GM21360 (cell line): Measurements from ENCODE around the gene SREK1.
"Not testable (repeated sequence)": the region's sequence is repeated elsewhere in the genome, so short reads cannot be mapped to it uniquely, and the experiment has no call there.

Source experiments
- ATAC-seq: cut with Tn5 transposase; IDR thresholded peaks from one replicate; pipeline ENCODE4 v1.9.1; 2021; ENCODE audit warnings: mild to moderate bottlenecking, moderate library complexity; ENCODE audit not compliant: unreplicated experiment

Gene SREK1, protein sequence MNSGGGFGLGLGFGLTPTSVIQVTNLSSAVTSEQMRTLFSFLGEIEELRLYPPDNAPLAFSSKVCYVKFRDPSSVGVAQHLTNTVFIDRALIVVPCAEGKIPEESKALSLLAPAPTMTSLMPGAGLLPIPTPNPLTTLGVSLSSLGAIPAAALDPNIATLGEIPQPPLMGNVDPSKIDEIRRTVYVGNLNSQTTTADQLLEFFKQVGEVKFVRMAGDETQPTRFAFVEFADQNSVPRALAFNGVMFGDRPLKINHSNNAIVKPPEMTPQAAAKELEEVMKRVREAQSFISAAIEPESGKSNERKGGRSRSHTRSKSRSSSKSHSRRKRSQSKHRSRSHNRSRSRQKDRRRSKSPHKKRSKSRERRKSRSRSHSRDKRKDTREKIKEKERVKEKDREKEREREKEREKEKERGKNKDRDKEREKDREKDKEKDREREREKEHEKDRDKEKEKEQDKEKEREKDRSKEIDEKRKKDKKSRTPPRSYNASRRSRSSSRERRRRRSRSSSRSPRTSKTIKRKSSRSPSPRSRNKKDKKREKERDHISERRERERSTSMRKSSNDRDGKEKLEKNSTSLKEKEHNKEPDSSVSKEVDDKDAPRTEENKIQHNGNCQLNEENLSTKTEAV

DNA sequence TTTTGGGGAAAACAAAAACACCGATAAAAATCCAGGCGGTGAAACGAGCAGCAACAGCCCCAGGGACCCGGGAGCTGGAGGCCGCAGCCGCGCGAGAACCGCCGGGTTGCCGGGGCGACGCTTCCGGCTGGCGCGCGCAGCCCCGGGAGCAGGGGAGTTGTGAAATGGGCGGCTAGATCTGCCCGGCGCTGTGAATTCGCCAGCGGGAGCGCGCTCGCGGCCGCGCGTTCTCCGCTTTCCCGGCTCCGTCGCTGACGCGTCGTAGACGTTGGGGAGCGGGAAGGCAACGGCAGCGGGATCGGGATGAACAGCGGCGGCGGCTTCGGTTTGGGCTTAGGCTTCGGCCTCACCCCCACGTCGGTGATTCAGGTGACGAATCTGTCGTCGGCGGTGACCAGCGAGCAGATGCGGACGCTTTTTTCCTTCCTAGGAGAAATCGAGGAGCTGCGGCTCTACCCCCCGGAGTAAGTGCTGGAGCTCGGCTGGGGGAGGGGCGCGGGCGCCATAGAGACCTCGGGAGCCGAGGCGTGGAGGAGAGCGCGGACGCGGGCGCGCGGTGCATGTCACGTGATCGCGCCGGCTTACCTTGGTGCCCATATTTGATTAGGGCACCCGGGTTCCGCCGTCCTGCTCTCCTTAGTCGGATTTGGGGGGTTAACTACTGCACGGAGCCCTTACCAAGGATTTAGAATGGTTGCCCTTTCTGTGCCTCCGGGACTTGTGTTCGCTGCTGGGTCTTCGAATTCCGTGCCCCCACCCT, at the start of gene SREK1:
SREK1 (plus strand) TSS at position 227 of the 760 bp plus-strand sequence; CDS start at position 304, 77 bp downstream.
- ATAC-seq = peak; percentile 79

DNA sequence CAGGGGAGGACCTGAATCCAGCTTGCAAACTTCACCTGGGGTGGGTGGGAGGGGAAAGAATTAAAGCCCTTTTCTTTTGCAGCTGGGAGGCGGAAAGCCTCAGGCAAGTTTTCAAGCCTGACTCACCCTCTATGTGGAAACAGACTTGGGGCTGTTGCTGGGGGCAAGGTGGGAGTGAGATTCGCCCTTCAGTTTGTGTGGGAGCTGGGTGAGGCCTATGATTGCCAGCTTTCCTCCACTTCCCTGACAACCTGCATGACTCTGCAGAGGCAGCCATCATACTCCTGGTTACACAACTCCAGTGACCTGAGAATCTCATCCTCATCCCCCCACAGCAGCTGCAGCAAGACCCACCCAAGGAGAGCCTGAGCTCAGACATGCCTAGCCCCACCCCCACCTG, 43.2 kb upstream of the SREK1 start:
- ATAC-seq = no peak

DNA sequence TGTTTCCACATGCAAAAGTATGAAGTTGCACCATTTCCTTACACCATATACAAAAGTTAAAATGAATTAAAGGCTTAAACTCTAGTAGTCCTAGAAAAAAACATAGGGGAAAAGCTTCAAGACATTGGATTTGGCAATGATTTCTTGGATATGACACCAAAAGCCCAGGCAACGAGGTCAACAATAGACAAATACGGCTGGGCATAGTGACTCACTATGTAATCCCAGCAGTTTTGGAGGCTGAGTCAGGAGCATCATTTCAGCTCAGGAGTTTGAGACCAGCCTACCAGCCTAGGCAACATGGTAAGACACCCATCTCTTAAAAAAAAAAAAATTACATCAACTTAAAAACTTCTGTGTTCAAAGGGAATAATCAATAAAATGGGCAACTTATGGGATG, 30.9 kb upstream of the SREK1 start:
- no peak for ATAC-seq

DNA sequence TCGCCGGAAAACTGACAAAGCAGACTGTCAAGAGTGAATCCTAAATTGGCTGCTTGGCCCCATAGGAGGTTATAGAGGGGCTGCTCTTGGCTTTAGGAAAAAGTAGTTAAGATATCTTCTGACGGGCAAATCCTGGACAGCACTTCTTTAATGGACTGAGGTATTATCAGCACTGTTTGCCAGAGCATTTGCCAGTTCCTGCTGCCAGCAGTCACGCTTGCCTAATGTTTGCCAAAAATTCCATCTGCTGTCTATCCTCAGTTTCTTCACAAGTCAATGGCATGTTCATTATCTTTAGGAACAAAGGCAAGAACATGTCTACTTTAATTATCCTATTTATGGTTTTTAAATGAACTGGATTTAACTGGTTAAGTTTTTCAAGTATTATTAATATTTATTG, 25.8 kb upstream of the SREK1 start:
- ATAC-seq = no peak

DNA sequence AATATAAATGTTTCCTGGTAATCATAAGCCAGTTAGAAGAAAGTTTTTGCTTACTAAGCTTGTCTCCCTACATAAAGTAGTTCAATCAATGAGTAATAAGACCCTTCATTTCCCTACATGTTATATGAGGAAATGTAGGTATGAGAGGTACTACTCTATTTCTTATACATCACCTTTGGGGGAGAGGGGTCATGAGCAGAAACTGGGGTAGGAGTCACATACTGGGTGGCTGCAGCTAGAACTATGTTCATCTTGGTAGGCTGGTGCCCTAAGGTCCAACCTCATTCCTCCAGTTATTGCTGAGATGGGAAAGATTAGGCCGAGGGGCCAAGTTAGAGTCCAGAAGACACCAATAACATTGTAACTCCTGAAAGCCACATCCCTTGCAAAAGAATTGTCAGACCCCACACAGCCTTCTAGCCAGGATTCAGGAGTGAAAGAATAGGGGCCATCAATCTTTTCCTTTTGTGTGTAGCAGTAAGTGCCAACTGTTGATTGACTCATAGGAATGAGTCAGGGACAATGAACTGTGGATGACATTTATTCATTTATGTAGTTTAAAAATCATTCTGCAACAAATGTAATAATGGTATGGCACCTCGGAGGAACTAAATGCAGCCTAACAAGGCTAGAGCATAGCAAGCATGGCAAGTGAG, 21.6 kb upstream of the SREK1 start:
- ATAC-seq = no peak

DNA sequence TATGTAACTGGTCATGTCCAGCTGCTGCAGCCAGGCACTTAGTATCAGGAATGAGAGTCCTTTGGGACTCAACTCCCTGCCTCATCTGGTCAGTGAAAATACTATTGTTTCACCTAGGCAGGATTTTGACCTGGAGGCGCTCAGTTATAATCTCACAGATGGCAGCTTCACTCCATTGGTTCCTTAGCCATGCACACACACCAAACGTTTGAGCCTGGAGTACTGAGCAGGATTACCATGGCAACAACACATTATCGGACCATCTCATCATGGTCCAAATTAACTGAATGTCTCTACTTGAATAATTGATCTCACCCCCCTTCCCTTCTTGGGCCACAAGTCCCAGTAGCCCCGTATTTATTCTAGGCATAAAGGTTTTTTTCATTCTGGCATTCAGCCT, 15.0 kb upstream of the SREK1 start:
- ATAC-seq = no peak

DNA sequence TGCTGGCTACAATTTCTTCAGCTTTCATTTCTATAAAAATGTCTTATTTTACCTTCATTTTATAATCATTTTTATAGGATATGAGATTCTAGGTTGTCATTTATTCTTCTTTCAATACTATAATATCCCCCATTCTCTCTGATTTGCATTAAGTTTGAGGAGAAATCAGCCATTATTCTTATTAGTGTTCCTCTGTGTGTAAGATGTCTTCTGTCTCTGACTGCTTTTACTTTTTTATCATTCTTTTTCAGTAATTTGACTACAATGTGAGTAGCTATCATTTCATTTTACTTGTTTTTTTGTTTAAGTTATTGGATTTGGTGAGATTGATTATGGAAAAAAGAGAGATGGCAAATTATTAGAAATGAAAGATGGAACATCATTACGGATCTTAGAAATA, 13.6 kb upstream of the SREK1 start:
- ATAC-seq = no peak

DNA sequence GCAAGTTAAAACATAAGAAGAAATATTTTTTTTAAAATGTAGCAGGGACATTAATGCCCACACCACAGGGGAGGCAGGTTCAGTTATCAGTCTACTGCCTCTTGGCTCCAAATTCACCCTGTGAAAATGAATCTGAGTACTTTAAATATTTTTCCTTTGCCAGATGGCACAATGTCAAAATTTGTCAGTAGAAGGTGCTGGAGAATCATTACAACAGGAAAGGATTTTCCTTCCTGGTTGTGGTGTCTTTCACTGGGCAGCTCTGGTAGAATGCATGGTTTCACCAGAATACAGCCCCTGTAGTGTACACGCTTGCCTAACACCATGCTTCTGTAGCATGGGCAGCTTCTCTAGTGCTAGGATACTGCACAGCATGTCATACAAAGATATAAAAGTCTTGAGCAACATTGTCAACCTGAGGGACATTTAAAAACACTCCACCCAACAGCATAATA, 9.7 kb upstream of the SREK1 start:
- ATAC-seq = no peak

DNA sequence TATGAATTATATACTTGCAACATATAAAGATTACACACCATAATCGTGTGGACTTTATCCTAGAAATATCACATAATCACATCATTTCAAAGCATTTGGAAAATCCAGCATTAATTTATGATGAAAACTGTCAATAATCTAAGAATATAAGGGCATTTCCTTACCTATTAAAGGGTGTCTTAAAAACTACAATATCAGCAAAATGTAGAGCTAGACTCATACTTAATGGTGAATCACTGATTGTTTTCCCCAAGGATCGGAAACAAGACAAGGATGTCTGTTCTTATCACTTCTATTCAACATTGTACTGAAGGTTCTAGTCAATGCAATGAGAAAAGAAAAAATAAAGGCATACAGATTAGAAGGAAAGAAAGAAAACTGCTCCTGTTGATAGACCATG, 8.0 kb upstream of the SREK1 start:
- no peak for ATAC-seq

DNA sequence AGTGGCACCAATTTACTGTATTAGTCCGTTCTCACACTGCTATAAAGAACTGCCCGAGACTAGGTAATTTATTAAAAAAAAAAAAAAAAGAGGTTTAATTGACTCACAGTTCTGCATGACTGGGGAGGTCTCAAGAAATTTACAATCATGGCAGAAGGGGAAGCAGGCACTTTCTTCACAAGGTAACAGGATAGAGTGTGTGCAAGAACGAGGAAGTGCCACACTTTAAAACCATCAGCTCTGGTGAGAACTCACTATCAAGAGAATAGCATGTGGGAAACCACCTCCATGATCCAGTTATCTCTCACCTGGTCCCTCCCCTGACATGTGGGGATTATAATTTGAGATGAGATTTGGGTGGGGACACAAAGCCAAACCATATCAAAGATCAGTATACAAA, 7.2 kb upstream of the SREK1 start:
- ATAC-seq = not testable (repeated sequence)

DNA sequence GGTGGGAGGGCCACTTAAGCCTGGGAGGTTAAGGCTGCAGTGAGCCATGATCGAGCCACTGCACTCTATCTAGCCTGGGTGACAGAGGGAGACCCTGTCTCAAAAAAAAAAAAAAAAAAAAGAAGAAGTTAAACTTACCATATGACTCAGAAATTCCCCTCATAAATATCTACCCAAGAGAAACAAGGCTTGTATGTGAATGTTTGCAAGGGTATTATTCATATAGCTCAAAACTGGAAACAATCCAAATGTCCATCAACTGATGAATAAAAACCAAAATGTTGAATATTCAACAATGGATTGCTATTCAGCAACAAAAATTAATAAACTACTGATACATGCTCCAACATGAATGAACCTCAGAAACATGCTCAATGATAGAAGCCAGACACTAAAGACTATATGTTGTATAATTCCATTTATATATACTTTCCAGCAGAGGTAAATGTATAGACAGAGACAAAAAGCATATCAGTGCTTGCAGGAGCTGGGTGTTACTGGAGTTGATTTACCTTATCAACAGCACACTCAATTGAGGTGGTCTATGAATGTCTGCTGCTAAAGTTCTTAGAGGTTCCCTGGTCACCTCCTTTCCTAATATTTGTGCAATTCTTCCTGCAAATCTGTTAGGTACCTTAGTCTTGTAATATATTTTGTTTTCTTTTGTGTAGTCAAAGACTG, 5.3 kb upstream of the SREK1 start:
- no peak for ATAC-seq

DNA sequence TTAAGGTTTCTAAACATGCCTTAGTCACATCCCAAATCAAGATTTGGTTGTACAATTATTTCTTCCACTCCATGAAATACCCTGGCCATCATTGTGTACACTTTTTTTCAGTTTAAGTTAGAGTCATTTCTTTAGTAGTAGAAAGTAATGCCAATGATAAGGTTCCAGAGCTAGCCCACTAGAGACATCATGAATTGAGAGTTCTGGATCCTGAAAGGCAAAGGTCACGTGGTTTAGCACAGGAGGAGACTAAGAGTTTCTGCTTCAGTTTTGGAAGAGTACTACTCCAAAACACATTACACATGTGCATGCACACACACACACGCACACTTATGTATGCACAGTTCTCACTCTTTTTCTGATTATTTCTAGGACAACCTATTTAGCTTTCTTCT, 4.8 kb upstream of the SREK1 start:
- ATAC-seq = no peak

DNA sequence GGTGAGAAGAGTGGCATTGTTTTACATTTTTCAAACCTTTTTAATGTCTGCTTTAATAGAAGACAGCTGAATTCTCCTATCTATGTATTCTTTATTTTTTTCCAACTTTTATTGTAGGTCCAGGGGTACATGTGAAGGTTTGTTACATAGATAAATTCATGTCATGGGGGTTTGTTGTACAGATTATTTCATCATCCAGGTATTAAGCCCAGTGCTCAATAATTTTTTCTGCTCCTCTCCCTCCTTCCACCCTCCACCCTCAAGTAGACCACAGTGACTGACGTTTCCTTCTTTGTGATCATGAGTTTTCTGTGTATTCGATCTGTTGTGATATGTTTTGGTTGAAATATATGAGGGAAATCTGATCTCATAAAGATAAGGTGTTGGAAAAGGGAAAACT, 1.7 kb upstream of the SREK1 start:
- ATAC-seq = no peak

DNA sequence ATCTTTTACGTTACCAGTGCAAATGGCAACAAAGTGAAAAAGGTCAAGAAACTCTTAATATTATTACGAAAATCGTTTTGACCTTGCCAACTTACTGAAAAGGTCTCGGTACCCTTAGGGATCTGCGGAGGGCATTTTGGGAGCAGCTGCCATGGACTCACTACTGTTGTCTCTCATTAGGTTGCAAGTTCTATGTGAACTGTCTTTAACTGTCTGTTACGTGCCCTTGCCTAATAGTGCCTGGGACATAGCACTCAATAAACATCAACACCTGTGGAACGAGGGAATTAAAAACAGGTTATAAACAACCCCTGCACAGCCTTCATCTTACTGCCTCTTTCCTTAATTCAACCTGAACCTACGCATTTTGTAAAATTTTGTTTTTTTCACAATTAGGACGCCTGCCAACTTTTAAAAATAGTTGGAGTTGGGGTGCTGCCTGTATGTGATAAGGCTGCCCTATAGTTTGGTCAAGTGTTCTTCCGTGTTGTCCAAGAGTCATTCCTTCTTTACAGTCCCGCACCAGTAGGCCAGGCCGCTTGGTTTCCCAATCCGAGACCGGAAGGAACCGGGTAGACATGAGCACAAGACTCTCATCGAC, 527 bp upstream of the SREK1 start:
- peak; percentile 27 for ATAC-seq

DNA sequence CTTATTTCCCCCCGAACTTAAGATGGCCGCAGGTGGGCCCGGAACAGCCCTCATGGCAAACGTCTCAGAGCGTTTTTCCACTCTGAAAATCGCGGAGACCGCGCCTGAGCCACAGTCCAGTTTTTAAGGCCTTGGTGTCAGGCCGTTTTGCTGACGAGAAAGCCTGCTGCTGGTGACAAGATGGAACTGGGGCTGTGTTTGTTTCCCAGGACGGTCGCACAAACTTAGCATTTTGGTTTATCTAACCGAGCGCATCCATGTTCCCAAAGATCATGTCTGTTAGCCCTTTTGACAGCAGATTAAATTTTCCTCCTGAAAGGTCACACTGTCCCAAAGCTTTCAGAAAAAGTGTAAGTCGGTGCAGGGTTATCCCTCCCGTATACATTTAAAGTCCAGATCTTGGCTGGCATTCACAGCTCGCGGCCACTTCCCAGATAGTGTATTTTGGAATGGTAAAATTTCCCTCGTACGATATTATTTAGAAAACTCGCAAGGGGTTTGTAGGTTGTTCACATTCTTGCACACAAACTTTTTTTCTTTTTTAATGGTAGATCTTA, 812 bp downstream of the SREK1 start:
- peak; percentile 27 for ATAC-seq

DNA sequence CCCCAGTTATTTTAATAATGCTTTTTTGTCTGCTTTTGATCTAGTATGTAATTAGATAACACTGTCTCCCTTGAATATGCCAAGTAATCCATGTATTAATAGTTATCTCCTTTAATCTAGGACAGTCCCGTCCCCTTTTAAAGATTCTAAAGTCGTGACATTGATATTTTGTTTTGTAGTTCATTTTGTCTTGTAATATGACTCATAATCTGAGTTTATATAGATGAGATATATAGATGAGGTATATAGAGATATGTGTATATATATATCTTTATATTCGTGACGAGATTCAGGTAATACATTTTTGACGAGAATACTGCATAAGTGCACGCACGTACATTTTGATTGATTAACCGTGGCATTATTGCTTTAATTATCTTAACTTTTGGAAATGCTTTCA, 1.6 kb downstream of the SREK1 start:
- no peak for ATAC-seq

DNA sequence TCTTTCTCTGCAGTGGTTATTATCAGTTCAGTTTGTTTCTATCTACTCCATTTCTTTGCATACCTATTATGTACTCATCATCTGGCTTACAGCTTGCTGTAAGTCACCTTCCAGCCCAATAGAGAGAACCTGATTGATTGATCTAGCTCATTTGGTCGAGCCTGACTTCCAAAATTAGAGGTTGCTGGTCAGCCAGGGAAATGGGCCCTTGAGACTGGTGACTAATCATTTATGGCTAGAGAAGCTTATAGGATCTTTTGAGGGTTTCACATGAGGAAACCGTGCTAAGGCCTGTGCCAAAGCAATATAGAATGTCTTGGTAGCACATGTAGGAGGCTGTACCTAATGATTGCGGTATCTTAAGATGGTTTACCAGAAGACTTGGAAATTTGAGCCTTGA, 5.8 kb downstream of the SREK1 start:
- no peak for ATAC-seq

DNA sequence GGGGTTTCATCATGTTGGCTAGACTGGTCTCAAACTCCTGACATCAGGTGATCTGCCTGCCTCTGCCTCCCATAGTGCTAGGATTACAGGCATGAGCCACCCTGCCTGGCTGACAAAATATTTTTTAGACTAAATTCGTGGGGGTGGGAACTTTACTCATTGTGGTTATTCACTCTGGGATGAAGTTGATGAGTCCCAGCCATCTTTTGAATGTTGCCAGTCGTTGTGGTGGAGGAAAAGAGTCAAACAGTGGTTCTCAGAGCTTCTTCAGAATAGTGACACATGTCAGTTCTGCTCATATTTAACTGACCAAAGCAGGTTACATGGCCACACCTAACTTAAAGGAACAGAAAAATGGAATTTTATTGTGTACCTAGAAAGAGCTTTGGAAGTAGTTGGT, 6.9 kb downstream of the SREK1 start:
- no peak for ATAC-seq

DNA sequence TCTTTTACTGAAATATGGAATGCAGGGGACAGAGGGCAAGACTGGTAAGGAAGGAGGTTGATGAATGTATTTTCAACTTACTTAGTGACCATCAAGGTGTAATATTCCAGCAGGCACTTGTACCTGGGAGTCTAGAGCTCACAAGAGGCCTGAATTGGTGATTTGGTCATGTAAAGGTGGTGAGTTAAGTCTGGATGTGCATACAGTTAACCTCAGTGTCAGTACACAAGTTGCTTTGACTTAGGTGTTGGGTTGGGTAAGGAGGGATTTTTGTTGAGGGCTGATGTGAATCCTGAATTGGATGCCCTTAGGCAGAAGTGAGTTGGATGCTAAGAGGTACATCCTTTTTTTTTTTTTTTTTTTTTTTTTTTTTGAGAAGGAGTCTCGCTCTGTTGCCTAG, 7.4 kb downstream of the SREK1 start:
- ATAC-seq = no peak

DNA sequence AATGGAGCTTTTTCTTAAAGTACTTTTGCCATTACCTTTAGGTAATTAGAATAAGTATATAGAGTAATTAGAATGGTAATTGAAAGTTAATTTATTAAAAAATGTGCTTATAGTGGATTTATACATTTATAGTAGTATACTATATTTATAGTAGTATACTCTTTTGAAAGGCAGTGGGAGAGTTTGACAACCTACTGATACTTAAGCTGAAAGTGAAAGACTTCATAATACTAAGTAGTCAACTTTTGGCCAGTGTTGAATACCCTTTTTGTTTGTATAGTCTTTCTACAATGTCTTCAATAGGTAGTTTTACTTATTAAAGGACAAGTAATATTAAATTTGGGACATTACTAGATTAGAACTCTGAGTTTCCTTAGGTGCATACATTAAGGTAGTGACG, 12.9 kb downstream of the SREK1 start:
- ATAC-seq = no peak
